HepG2 (cell line): Measurements from ENCODE around the gene EIF5A. TPM values are rescaled to one million over a fixed set of nuclear protein-coding genes. Genes with fewer than 3 reads are reported as not detected.

Source experiments
- BCL6 ChIP-seq: IDR thresholded peaks from 2 replicates; pipeline ENCODE4 v1.6.1; 2016; ENCODE audit warnings: missing genetic modification reagents, missing compliant biosample characterization
- CEBPB ChIP-seq: IDR thresholded peaks from 2 replicates; pipeline ENCODE4 v1.6.1; 2011; ENCODE audit warnings: low read depth, low read length, improper control_type of control experiment, borderline replicate concordance
- DNMT1 ChIP-seq: sonication (generic); formaldehyde crosslinking; IDR thresholded peaks from 2 replicates; pipeline ENCODE4 v1.5.1; 2020; ENCODE audit warnings: mild to moderate bottlenecking, missing genetic modification reagents
- EED ChIP-seq: sonication (generic); formaldehyde crosslinking; IDR thresholded peaks from 2 replicates; pipeline ENCODE4 v1.5.0; 2020; ENCODE audit warnings: mild to moderate bottlenecking, missing genetic modification reagents
- FOXA1 ChIP-seq, 2 experiments: fragments of 450-650 bp in 1 of 2; sonication (generic) in 1 of 2; formaldehyde crosslinking in 1 of 2; IDR thresholded peaks; 2 replicates each; pipeline versions ENCODE4 v1.4.0 to v1.6.1; 2016 to 2020; ENCODE audit warnings: missing genetic modification reagents in 1 of 2
- KAT8 ChIP-seq: IDR thresholded peaks from 2 replicates; pipeline ENCODE4 v1.6.1; 2016; ENCODE audit warnings: missing genetic modification reagents, missing compliant biosample characterization
- MXI1 ChIP-seq: IDR thresholded peaks from 3 replicates; pipeline ENCODE4 v1.6.1; 2012; ENCODE audit warnings: low read depth, low read length, inconsistent platforms, borderline replicate concordance
- NCOA2 ChIP-seq: sonication (generic); formaldehyde crosslinking; IDR thresholded peaks from 2 replicates; pipeline ENCODE4 v1.8.0; 2022; ENCODE audit warnings: inconsistent platforms
- NFYC ChIP-seq: IDR thresholded peaks from 2 replicates; pipeline ENCODE4 v1.6.1; 2016; ENCODE audit warnings: missing genetic modification reagents, missing compliant biosample characterization
- PAWR ChIP-seq: sonication (generic); formaldehyde crosslinking; IDR thresholded peaks from 2 replicates; pipeline ENCODE4 v1.4.0; 2020; ENCODE audit warnings: missing genetic modification reagents, mild to moderate bottlenecking, borderline replicate concordance
- PCBP1 ChIP-seq: fragments of 200-400 bp; formaldehyde crosslinking; IDR thresholded peaks from 2 replicates; pipeline ENCODE4 v1.6.1; 2017; ENCODE audit warnings: mild to moderate bottlenecking, low read depth, low read length, borderline replicate concordance
- SAP130 ChIP-seq: IDR thresholded peaks from 2 replicates; pipeline ENCODE4 v1.6.1; 2016; ENCODE audit warnings: low read depth
- SOX5 ChIP-seq: IDR thresholded peaks from 2 replicates; pipeline ENCODE4 v1.6.1; 2016; ENCODE audit warnings: borderline replicate concordance
- SUZ12 ChIP-seq: fragments of 150-350 bp; IDR thresholded peaks from 2 replicates; pipeline ENCODE4 v1.6.1; 2014; ENCODE audit warnings: low read depth, low read length
- TBX2 ChIP-seq: sonication (generic); formaldehyde crosslinking; IDR thresholded peaks from 2 replicates; pipeline ENCODE4 v1.5.0; 2020; ENCODE audit warnings: missing genetic modification reagents, mild to moderate bottlenecking, borderline replicate concordance
- TEAD3 ChIP-seq: optimal IDR thresholded peaks from 2 replicates; pipeline ENCODE3; 2016; ENCODE audit warnings: borderline replicate concordance
- YEATS2 ChIP-seq: sonication (generic); formaldehyde crosslinking; IDR thresholded peaks from 2 replicates; pipeline ENCODE4 v1.4.0; 2020; ENCODE audit warnings: missing genetic modification reagents, borderline replicate concordance
- ZFP1 ChIP-seq: IDR thresholded peaks from 2 replicates; pipeline ENCODE4 v1.6.1; 2016
- ZNF160 ChIP-seq: sonication (generic); formaldehyde crosslinking; IDR thresholded peaks from 2 replicates; pipeline ENCODE4 v1.8.0; 2022; ENCODE audit warnings: mild to moderate bottlenecking, inconsistent platforms, missing genetic modification reagents
- ZNF263 ChIP-seq: sonication (generic); formaldehyde crosslinking; IDR thresholded peaks from 2 replicates; pipeline ENCODE4 v1.4.0; 2020; ENCODE audit warnings: missing genetic modification reagents
- ZNF30 ChIP-seq: sonication (generic); formaldehyde crosslinking; IDR thresholded peaks from 2 replicates; pipeline ENCODE4 v1.5.0; 2020; ENCODE audit warnings: mild to moderate bottlenecking, missing genetic modification reagents
- ZNF530 ChIP-seq: sonication (generic); formaldehyde crosslinking; IDR thresholded peaks from 2 replicates; pipeline ENCODE4 v1.5.0; 2020; ENCODE audit warnings: low read depth, mild to moderate bottlenecking, missing genetic modification reagents
- ZNF788 ChIP-seq: sonication (generic); formaldehyde crosslinking; IDR thresholded peaks from 2 replicates; pipeline ENCODE4 v1.5.0; 2020; ENCODE audit warnings: mild to moderate bottlenecking, missing genetic modification reagents, borderline replicate concordance
- polyA plus RNA-seq, 8 experiments: library from polyadenylated mRNA; depleted of rRNA in 3 of 8; stranded (reverse) in 7 of 8; unstranded in 1 of 8; fragments of >200 nt; fragmentation: Illumina TruSeq in 4 of 8; extraction: Trizol in 4 of 8; gene quantifications; 2 replicates each; pipeline versions ENCODE4 v1.2.1 to v1.2.3, GENCODE V29; 2011 to 2016; ENCODE audit warnings: low read depth in 4 of 8, missing spikeins in 1 of 8, mixed read lengths in 1 of 8; ENCODE audit not compliant: insufficient read depth in 1 of 8
- total RNA-seq, 5 experiments: library from RNA; depleted of rRNA; stranded (reverse); fragments of >200 nt; fragmentation: Illumina TruSeq; extraction: Trizol; gene quantifications; 2 replicates each; pipeline ENCODE4 v1.2.3, GENCODE V29; 2016; ENCODE audit warnings: low read depth in 1 of 5
- TF ChIP-seq, protein P1 (sequence below): sonication (generic); formaldehyde crosslinking; IDR thresholded peaks from 2 replicates; pipeline ENCODE4 v1.4.0; 2020; ENCODE audit warnings: missing genetic modification reagents
- TF ChIP-seq, protein P2 (sequence below): IDR thresholded peaks from 2 replicates; pipeline ENCODE4 v1.6.1; 2018; ENCODE audit warnings: missing genetic modification reagents
- TF ChIP-seq, protein P3 (sequence below): IDR thresholded peaks from 2 replicates; pipeline ENCODE4 v1.6.1; 2016; ENCODE audit warnings: low read depth, borderline replicate concordance
- TF ChIP-seq, protein P4 (sequence below): sonication (generic); formaldehyde crosslinking; IDR thresholded peaks from 2 replicates; pipeline ENCODE4 v1.8.0; 2022; ENCODE audit warnings: mild to moderate bottlenecking, missing genetic modification reagents, moderate library complexity
- TF ChIP-seq, protein P5 (sequence below): IDR thresholded peaks from 2 replicates; pipeline ENCODE4 v1.6.1; 2016; ENCODE audit warnings: missing compliant biosample characterization, missing genetic modification reagents, borderline replicate concordance

The EIF5A gene
- total and polyA plus RNA-seq, 2 of the 13 experiments (the other 11 are each of a cell fraction or from before 2014, with no cell fraction given): 319 to 337 TPM

DNA sequence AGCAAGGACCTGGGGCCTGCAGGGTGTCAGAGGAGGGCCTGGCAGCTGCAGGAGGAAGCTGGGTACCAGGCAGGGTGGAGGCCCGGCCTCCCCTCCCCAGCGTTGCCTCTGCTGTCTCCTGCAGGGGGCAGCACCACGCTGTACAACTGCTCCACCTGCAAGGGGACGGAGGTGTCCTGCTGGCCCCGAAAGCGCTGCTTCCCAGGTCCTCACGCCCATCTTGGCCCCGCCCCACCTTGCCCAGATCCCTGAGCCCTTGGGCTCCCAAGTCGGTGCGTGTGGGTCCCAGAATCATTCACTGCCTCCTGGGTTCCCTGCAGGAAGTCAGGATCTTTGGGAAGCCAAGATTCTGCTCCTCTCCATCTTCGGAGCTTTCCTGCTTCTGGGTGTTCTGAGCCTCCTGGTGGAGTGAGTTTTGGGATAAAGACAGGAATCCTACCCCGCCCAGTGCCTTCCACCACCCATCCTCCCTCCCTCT lies 48.7 kb downstream of the EIF5A start (continued):
- TF ChIP-seq, protein P1, sequence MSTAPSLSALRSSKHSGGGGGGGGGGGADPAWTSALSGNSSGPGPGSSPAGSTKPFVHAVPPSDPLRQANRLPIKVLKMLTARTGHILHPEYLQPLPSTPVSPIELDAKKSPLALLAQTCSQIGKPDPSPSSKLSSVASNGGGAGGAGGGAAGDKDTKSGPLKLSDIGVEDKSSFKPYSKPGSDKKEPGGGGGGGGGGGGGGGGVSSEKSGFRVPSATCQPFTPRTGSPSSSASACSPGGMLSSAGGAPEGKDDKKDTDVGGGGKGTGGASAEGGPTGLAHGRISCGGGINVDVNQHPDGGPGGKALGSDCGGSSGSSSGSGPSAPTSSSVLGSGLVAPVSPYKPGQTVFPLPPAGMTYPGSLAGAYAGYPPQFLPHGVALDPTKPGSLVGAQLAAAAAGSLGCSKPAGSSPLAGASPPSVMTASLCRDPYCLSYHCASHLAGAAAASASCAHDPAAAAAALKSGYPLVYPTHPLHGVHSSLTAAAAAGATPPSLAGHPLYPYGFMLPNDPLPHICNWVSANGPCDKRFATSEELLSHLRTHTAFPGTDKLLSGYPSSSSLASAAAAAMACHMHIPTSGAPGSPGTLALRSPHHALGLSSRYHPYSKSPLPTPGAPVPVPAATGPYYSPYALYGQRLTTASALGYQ (CRISPR knock-in tag): no peak
- TF ChIP-seq ZNF160: no peak
- TF ChIP-seq EED: no peak
- TF ChIP-seq DNMT1: 0 out of 2 replicates have a peak, but pooled peaks have one; percentile 22
- no peak for TF ChIP-seq SUZ12
- no peak for TF ChIP-seq SOX5
- TF ChIP-seq PCBP1: peak; percentile 77; the same call in 1 of the 2 replicates
- peak; percentile 19; the same call in 1 of the 2 replicates for TF ChIP-seq NCOA2 (CRISPR knock-in tag)
- TF ChIP-seq YEATS2: peak; percentile 53; the same call in 1 of the 2 replicates
- no peak for TF ChIP-seq FOXA1 (IDR thresholded peaks at IDR 0.05)
- peak; percentile 17; the same call in 1 of the 2 replicates for TF ChIP-seq FOXA1 (CRISPR knock-in tag; IDR thresholded peaks at IDR 0.05)
- TF ChIP-seq, protein P2, sequence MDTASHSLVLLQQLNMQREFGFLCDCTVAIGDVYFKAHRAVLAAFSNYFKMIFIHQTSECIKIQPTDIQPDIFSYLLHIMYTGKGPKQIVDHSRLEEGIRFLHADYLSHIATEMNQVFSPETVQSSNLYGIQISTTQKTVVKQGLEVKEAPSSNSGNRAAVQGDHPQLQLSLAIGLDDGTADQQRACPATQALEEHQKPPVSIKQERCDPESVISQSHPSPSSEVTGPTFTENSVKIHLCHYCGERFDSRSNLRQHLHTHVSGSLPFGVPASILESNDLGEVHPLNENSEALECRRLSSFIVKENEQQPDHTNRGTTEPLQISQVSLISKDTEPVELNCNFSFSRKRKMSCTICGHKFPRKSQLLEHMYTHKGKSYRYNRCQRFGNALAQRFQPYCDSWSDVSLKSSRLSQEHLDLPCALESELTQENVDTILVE (CRISPR knock-in tag): peak; percentile 50; the same call in 1 of the 2 replicates
- TF ChIP-seq KAT8 (CRISPR knock-in tag): no peak
- TF ChIP-seq SAP130: peak; percentile 66
- TF ChIP-seq, protein P3, sequence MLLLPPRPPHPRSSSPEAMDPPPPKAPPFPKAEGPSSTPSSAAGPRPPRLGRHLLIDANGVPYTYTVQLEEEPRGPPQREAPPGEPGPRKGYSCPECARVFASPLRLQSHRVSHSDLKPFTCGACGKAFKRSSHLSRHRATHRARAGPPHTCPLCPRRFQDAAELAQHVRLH (CRISPR knock-in tag): peak; percentile 51; the same call in 1 of the 2 replicates
- no peak for TF ChIP-seq BCL6
- TF ChIP-seq TBX2 (CRISPR knock-in tag): peak; percentile 57; the same call in 1 of the 2 replicates
- TF ChIP-seq ZNF263 (CRISPR knock-in tag): no peak
- TF ChIP-seq ZNF530 (CRISPR knock-in tag): no peak
- no peak for TF ChIP-seq ZNF30 (CRISPR knock-in tag)
- TF ChIP-seq, protein P4, sequence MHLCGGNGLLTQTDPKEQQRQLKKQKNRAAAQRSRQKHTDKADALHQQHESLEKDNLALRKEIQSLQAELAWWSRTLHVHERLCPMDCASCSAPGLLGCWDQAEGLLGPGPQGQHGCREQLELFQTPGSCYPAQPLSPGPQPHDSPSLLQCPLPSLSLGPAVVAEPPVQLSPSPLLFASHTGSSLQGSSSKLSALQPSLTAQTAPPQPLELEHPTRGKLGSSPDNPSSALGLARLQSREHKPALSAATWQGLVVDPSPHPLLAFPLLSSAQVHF: no peak
- TF ChIP-seq TEAD3 (CRISPR knock-in tag): peak; percentile 46
- TF ChIP-seq NFYC (CRISPR knock-in tag): no peak
- no peak for TF ChIP-seq ZFP1
- TF ChIP-seq MXI1: peak; percentile 53; the same call in 1 of the 3 replicates
- TF ChIP-seq ZNF788 (CRISPR knock-in tag): 0 out of 2 replicates have a peak, but pooled peaks have one; percentile 19
- no peak for TF ChIP-seq PAWR
- TF ChIP-seq CEBPB: no peak
- TF ChIP-seq, protein P5, sequence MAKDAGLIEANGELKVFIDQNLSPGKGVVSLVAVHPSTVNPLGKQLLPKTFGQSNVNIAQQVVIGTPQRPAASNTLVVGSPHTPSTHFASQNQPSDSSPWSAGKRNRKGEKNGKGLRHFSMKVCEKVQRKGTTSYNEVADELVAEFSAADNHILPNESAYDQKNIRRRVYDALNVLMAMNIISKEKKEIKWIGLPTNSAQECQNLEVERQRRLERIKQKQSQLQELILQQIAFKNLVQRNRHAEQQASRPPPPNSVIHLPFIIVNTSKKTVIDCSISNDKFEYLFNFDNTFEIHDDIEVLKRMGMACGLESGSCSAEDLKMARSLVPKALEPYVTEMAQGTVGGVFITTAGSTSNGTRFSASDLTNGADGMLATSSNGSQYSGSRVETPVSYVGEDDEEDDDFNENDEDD (CRISPR knock-in tag): 0 out of 2 replicates have a peak, but pooled peaks have one; percentile 39
